Measurements from ENCODE around the gene STAT6.

GRCh38 chr12:57127101-57127725, 16.1 kb upstream of the STAT6 start:
- TF ChIP-seq POLR2AphosphoS5 (IDR thresholded peaks at IDR 0.05) (no peak), EP300 (IDR thresholded peaks at IDR 0.05) (no peak)
